Measurements from ENCODE around the gene XPNPEP1.
"Not testable (repeated sequence)": the region's sequence is repeated elsewhere in the genome, so short reads cannot be mapped to it uniquely, and the experiment has no call there.

XPNPEP1 gene

DNA sequence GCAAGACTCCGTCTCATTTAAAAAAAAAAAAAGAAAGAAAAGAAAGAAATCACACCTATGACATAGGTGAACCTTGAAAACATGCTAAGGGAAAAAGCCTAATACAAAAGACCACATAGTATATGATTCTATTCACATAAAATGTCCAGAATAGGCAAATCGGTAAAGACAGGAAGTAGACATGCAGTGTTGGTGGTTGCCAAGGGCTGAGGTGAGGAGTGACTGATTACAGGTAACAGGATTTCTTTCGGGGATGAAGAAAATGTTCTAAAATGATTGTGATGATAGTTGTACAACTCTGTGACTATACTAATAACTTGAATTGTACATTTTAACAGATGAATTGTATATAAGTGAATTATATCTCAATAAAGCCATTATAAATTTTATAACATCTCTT is 3.3 kb downstream of the XPNPEP1 start:
- Histone ChIP-seq H3K9me3 (ENCODE audit: control insufficient read depth, low read length) (peaks cover 6% of the 10 kb centered on the region), H3K27ac (ENCODE audit: low read depth, low read length, severe bottlenecking) (no peak overlapping the region), H3K36me3 (ENCODE audit: control insufficient read depth, insufficient read depth, low read length) (peaks cover 22% of the 10 kb centered on the region), H3K4me3 (ENCODE audit: extremely low read depth, insufficient read depth, low read length, poor library complexity, severe bottlenecking) (no peak overlapping the region), H3K4me1 (ENCODE audit: control insufficient read depth, insufficient read depth, low read length, poor library complexity, severe bottlenecking) (peaks cover 19% of the 10 kb centered on the region)
- WGBS, 2 experiments (ENCODE audit: insufficient coverage in 2 of 2): 100% methylated on average over 1 of the region's 3 CpGs; no CpG with 5 or more reads in 1 of the 2 experiments

DNA sequence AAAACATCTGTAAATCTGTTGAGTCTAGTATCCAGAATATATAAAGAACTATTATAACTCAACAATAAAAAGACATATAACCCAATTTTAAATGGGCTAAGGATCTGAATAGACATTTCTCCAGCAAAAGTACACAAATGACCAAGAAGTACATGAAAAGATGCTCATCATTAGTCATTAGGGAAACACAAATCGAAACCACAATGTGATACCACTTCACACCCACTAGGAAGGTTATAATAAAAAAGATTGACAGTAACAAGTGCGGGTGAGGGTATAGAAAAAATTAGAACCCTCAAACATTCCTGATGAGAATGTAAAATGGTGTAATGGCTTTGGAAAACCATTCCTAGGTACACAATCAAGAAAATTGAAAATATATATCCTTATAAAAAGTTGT is 4.1 kb downstream of the XPNPEP1 start:
- WGBS, 2 experiments (ENCODE audit: insufficient coverage in 2 of 2): no CpG with 5 or more reads among the region's 2 CpGs
- H3K4me3 ChIP-seq (ENCODE audit: extremely low read depth, insufficient read depth, low read length, poor library complexity, severe bottlenecking): no peak overlapping the region
- no peak overlapping the region for H3K27ac ChIP-seq (ENCODE audit: low read depth, low read length, severe bottlenecking)
- peaks cover 18% of the 10 kb centered on the region for H3K4me1 ChIP-seq (ENCODE audit: control insufficient read depth, insufficient read depth, low read length, poor library complexity, severe bottlenecking)
- peaks cover 6% of the 10 kb centered on the region for H3K9me3 ChIP-seq (ENCODE audit: control insufficient read depth, low read length)
- peaks cover 29% of the 10 kb centered on the region for H3K36me3 ChIP-seq (ENCODE audit: control insufficient read depth, insufficient read depth, low read length)

DNA sequence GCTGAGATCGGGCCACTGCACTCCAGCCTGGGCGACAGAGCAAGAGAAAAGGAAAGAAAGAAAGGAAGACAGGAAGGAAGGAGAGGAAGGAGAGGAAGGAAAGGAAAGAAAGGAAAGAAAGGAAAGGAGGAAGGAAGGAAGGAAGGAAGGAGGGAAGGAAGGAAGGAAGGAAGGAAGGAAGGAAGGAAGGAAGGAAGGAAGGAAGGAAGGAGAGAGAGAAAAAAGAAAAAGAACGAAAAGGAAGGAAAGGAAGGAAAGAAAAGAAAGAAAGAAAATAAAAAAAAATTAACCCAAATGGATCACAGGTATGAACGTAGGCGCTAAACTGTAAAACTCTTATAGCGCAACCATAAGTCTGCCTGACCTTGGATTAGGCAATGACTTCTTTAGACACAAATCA is 4.6 kb downstream of the XPNPEP1 start:
- not testable (repeated sequence) for H3K4me3 ChIP-seq (ENCODE audit: extremely low read depth, insufficient read depth, low read length, poor library complexity, severe bottlenecking); H3K27ac ChIP-seq (ENCODE audit: low read depth, low read length, severe bottlenecking); H3K9me3 ChIP-seq (ENCODE audit: control insufficient read depth, low read length)
- 94 to 95% methylated on average over 2 to 4 of the region's 6 CpGs for WGBS, 2 experiments (ENCODE audit: insufficient coverage in 2 of 2)
- Histone ChIP-seq H3K4me1 (ENCODE audit: control insufficient read depth, insufficient read depth, low read length, poor library complexity, severe bottlenecking) (peaks cover 15% of the 10 kb centered on the region), H3K36me3 (ENCODE audit: control insufficient read depth, insufficient read depth, low read length) (peaks cover 29% of the 10 kb centered on the region)

DNA sequence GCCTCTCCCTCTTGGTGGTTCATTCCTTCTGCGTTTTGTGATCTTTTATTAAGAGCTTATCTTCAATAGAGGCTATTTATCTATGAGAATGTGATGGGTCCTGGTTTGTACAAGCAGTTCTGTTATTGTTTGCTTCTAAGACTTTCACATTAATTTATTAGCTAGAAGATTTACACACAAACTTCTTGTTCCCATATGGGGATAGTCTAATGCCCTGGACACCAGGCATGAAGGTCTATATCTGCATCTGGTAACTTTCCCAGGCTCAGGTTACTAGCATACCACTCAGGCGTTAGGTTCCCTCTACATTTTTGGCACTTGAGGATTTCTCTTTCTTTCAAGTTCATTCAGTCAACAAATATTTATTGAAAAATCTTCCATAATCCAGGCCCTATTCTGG is 7.7 kb downstream of the XPNPEP1 start:
- H3K4me1 ChIP-seq (ENCODE audit: control insufficient read depth, insufficient read depth, low read length, poor library complexity, severe bottlenecking): peaks cover 12% of the 10 kb centered on the region
- WGBS, 2 experiments (ENCODE audit: insufficient coverage in 2 of 2): 90% methylated on average over 1 of the region's 2 CpGs; no CpG with 5 or more reads in 1 of the 2 experiments
- no peak overlapping the region for H3K27ac ChIP-seq (ENCODE audit: low read depth, low read length, severe bottlenecking)
- peaks cover 6% of the 10 kb centered on the region for H3K9me3 ChIP-seq (ENCODE audit: control insufficient read depth, low read length)
- H3K36me3 ChIP-seq (ENCODE audit: control insufficient read depth, insufficient read depth, low read length): peaks cover 27% of the 10 kb centered on the region
- no peak overlapping the region for H3K4me3 ChIP-seq (ENCODE audit: extremely low read depth, insufficient read depth, low read length, poor library complexity, severe bottlenecking)

DNA sequence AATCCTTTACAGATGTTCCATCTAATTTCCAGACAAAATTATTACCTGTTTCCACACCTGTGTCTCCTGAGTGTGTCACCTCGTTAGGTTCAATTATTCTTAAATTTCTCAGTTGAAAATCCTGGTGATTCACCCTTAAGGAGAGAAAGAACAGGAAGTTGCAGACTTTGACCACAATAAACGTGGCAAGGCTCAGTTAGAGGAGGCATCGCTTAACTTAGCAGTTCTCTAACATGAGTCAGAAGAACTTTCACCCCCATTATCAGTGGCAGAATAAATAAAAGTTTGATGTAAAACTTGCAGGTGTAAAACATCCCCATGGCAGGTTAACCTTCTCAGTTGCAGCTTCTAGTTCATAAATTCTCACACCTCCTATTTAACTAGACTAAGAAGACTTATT is 8.3 kb downstream of the XPNPEP1 start:
- Histone ChIP-seq H3K9me3 (ENCODE audit: control insufficient read depth, low read length) (peaks cover 6% of the 10 kb centered on the region), H3K36me3 (ENCODE audit: control insufficient read depth, insufficient read depth, low read length) (peaks cover 27% of the 10 kb centered on the region), H3K4me1 (ENCODE audit: control insufficient read depth, insufficient read depth, low read length, poor library complexity, severe bottlenecking) (peaks cover 12% of the 10 kb centered on the region), H3K4me3 (ENCODE audit: extremely low read depth, insufficient read depth, low read length, poor library complexity, severe bottlenecking) (no peak overlapping the region), H3K27ac (ENCODE audit: low read depth, low read length, severe bottlenecking) (no peak overlapping the region)
- 75 to 80% methylated on average over 1 of the region's 3 CpGs for WGBS, 2 experiments (ENCODE audit: insufficient coverage in 2 of 2)

DNA sequence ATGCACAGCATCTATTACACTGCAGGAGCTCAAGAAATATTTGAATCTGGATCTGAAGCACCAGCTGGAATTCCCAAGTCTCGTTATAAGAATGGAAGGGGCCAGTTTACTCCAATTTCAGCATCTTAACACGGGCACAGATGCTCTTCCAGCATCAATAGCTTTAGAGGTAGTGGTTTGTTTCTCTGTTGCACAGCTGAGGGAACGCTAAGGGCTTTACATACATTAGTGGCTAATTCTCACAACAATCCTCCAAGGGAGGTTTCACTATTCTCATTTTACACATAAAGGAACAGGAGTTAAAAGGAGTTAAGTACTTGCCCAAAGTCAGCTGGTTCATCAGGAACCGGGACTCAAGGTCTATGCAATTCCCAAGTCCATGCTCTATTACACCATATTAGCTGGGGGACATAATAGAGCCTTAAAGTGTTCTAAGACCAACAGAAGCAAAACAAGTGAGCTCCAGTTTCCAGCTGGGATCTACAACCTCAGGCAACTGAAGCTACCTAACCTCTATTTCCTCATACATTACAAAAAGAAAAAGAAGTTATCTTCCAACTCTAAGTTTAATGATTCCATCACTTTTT is 9.9 kb downstream of the XPNPEP1 start:
- peaks cover 6% of the 10 kb centered on the region for H3K9me3 ChIP-seq (ENCODE audit: control insufficient read depth, low read length)
- H3K27ac ChIP-seq (ENCODE audit: low read depth, low read length, severe bottlenecking): no peak overlapping the region
- peaks cover 12% of the 10 kb centered on the region for H3K4me1 ChIP-seq (ENCODE audit: control insufficient read depth, insufficient read depth, low read length, poor library complexity, severe bottlenecking)
- no peak overlapping the region for H3K4me3 ChIP-seq (ENCODE audit: extremely low read depth, insufficient read depth, low read length, poor library complexity, severe bottlenecking)
- H3K36me3 ChIP-seq (ENCODE audit: control insufficient read depth, insufficient read depth, low read length): peaks cover 28% of the 10 kb centered on the region
- 100% methylated on average over 1 of the region's 4 CpGs; no CpG with 5 or more reads in 1 of the 2 experiments for WGBS, 2 experiments (ENCODE audit: insufficient coverage in 2 of 2)

DNA sequence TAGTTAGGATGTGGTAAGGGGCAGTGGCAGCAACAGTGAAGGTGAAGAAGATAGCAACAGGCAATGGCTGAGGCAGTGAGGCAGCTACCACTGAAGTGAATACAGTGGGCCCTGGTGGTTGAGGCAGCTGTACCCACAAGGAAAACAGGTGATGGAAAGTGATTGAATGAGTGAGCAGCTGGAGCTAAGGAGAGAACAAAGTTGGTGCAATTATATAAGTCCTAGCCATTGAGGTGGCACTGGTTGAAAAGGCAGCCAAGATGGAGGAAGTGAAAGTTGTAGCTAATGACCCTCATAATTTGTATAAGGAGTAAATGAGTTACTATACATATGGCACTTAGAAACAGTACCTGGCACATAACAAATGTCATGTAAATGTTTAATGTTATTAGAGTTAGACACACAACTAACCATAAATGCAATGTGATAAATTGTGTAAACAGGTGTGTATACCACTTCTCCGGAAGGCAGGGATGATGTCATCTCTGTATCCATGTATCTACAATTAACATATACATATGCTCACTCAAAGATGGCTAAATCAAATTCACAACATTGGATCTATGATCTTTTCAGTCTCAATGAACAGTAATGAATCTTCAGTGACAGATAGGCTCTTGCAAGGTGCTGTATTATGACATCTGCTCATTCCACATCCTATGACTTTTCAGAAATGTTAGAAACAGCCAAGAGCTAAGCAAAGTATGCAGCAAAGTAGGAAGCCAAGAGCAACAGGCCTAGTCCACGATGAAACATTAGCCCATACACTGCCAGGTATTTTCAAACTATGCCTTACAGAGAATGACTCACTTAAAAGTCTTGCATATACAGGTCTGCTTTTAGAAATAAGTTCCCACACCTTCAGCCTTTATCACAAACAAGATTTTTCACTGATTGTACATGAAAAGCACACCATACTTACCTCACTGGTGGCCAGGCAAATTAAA is 10.7 kb downstream of the XPNPEP1 start:
- peaks cover 6% of the 10 kb centered on the region for H3K9me3 ChIP-seq (ENCODE audit: control insufficient read depth, low read length)
- peaks cover 12% of the 10 kb centered on the region for H3K4me1 ChIP-seq (ENCODE audit: control insufficient read depth, insufficient read depth, low read length, poor library complexity, severe bottlenecking)
- 100% methylated on average over 1 of the region's 2 CpGs for WGBS, 2 experiments (ENCODE audit: insufficient coverage in 2 of 2)
- no peak overlapping the region for H3K27ac ChIP-seq (ENCODE audit: low read depth, low read length, severe bottlenecking)
- H3K4me3 ChIP-seq (ENCODE audit: extremely low read depth, insufficient read depth, low read length, poor library complexity, severe bottlenecking): no peak overlapping the region
- peaks cover 36% of the 10 kb centered on the region for H3K36me3 ChIP-seq (ENCODE audit: control insufficient read depth, insufficient read depth, low read length)

DNA sequence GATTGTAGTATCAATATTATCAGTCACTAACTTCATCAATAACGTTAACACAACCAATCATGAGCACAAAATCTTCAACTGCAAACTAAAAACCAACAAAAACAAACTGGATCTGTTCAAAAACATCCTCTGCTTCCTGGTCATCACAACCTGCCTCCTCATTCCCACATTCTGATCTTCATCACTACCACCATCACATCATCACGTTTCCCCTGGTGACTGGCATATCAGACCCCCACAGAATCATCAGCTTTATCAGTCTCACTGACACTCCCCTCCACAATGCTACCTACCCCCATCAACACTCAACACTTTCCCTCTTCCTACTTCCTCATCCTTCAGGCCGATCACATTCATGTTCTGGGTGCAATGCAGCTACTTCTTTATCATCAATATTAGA is 11.4 kb downstream of the XPNPEP1 start:
- 86 to 100% methylated on average over 1 to 2 of the region's 3 CpGs for WGBS, 2 experiments (ENCODE audit: insufficient coverage in 2 of 2)
- Histone ChIP-seq H3K4me3 (ENCODE audit: extremely low read depth, insufficient read depth, low read length, poor library complexity, severe bottlenecking) (no peak overlapping the region), H3K27ac (ENCODE audit: low read depth, low read length, severe bottlenecking) (no peak overlapping the region), H3K4me1 (ENCODE audit: control insufficient read depth, insufficient read depth, low read length, poor library complexity, severe bottlenecking) (peaks cover 12% of the 10 kb centered on the region), H3K36me3 (ENCODE audit: control insufficient read depth, insufficient read depth, low read length) (peaks cover 43% of the 10 kb centered on the region), H3K9me3 (ENCODE audit: control insufficient read depth, low read length) (peaks cover 5% of the 10 kb centered on the region)

DNA sequence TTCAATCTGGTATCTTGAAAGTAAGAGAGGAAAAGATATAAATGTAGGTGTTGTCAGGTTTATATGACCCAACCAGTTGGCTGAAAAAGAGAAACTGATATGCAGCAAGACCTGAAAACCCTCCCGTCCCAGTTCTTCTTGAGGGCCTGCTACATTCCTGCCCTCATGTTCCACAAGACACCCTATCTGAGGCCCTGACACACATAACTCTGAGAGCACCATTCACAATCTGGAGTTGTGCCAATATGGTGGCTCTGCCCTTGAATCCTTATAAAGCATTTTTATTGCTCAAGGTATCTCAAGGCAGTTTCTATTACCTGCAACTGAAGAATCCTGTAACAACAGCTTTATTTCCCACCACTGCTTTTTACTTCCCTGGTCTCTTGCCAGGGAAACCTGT is 17.0 kb downstream of the XPNPEP1 start:
- WGBS, 2 experiments (ENCODE audit: insufficient coverage in 2 of 2): 88% methylated on average over 1 of the region's 1 CpG; no CpG with 5 or more reads in 1 of the 2 experiments
- peaks cover 74% of the 10 kb centered on the region for H3K36me3 ChIP-seq (ENCODE audit: control insufficient read depth, insufficient read depth, low read length)
- H3K9me3 ChIP-seq (ENCODE audit: control insufficient read depth, low read length): no peaks in the 10 kb centered on the region
- no peak overlapping the region for H3K4me3 ChIP-seq (ENCODE audit: extremely low read depth, insufficient read depth, low read length, poor library complexity, severe bottlenecking)
- H3K27ac ChIP-seq (ENCODE audit: low read depth, low read length, severe bottlenecking): no peak overlapping the region
- H3K4me1 ChIP-seq (ENCODE audit: control insufficient read depth, insufficient read depth, low read length, poor library complexity, severe bottlenecking): peaks cover 14% of the 10 kb centered on the region

DNA sequence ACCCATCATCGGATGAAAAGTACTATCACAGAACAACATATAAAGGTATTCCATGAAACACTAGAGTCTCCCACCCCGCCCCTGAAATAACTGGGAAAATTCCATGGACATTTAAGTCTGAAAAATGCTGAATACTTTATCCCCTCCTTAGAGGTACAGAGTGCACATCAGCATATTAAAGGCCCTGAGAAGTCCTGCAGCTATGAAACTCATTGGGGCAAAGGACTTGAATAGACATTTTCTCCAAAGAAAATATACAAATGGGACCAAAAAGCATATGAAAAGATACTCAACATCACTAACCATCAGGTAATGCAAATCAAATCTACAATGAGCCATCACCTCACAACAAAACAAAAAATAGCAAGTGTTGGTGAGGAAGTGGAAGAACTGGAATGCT is 18.9 kb downstream of the XPNPEP1 start:
- no peaks in the 10 kb centered on the region for H3K9me3 ChIP-seq (ENCODE audit: control insufficient read depth, low read length)
- H3K36me3 ChIP-seq (ENCODE audit: control insufficient read depth, insufficient read depth, low read length): peaks cover 74% of the 10 kb centered on the region
- 89% methylated on average over 1 of the region's 2 CpGs; no CpG with 5 or more reads in 1 of the 2 experiments for WGBS, 2 experiments (ENCODE audit: insufficient coverage in 2 of 2)
- H3K4me3 ChIP-seq (ENCODE audit: extremely low read depth, insufficient read depth, low read length, poor library complexity, severe bottlenecking): no peak overlapping the region
- H3K27ac ChIP-seq (ENCODE audit: low read depth, low read length, severe bottlenecking): no peak overlapping the region
- peaks cover 19% of the 10 kb centered on the region for H3K4me1 ChIP-seq (ENCODE audit: control insufficient read depth, insufficient read depth, low read length, poor library complexity, severe bottlenecking)
